Measurements from ENCODE around the gene IFTAP.

The IFTAP gene

DNA sequence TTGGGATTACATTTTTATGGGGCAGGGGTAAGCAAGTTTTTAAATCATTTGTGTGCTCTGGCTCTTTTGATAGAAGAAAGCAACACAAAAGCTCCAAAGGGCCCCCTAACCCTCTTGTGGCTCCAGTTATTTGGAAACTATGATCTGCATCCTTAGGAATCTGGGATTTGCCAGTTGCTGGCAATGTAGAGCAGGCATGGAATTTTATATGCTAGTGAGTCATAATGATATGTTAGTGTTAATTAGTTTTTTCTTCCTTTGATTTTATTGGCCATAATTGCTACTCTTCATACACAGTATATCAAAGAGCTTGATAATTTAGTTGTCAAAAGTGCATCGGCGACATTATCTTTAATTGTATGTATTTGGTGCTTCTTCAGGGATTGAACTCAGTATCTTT, 16.4 kb upstream of the IFTAP start:
- TF ChIP-seq, protein P1, sequence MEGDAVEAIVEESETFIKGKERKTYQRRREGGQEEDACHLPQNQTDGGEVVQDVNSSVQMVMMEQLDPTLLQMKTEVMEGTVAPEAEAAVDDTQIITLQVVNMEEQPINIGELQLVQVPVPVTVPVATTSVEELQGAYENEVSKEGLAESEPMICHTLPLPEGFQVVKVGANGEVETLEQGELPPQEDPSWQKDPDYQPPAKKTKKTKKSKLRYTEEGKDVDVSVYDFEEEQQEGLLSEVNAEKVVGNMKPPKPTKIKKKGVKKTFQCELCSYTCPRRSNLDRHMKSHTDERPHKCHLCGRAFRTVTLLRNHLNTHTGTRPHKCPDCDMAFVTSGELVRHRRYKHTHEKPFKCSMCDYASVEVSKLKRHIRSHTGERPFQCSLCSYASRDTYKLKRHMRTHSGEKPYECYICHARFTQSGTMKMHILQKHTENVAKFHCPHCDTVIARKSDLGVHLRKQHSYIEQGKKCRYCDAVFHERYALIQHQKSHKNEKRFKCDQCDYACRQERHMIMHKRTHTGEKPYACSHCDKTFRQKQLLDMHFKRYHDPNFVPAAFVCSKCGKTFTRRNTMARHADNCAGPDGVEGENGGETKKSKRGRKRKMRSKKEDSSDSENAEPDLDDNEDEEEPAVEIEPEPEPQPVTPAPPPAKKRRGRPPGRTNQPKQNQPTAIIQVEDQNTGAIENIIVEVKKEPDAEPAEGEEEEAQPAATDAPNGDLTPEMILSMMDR (IDR thresholded peaks at IDR 0.05; ENCODE audit: low read depth, low read length, missing control alignments): no peak
- DNase-seq (ENCODE audit: extremely low read depth, low read depth): peak; percentile 4
- H3K4me3 ChIP-seq (replicated peaks; ENCODE audit: low read depth, low read length): no peak overlapping the region

DNA sequence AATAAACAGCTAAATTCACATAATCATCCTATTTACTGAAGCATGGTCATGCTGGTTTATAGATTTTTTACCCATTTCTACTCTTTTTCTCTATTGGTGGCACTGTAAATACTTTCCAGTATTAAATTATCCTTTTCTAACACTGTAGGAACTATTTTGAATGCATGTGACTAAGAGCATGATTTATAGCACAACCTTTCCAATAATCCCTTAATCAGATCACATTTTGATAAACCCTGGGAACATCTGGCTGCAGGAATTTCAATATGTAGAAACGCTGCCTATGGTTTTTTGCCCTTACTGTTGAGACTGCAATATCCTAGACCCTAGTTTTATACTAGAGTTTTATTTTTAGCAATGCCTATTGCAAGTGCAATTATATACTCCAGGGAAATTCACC, 15.8 kb upstream of the IFTAP start:
- DNase-seq (ENCODE audit: extremely low read depth, low read depth): no peak
- no peak overlapping the region for H3K4me3 ChIP-seq (replicated peaks; ENCODE audit: low read depth, low read length)
- TF ChIP-seq, protein P1 (IDR thresholded peaks at IDR 0.05; ENCODE audit: low read depth, low read length, missing control alignments): no peak

DNA sequence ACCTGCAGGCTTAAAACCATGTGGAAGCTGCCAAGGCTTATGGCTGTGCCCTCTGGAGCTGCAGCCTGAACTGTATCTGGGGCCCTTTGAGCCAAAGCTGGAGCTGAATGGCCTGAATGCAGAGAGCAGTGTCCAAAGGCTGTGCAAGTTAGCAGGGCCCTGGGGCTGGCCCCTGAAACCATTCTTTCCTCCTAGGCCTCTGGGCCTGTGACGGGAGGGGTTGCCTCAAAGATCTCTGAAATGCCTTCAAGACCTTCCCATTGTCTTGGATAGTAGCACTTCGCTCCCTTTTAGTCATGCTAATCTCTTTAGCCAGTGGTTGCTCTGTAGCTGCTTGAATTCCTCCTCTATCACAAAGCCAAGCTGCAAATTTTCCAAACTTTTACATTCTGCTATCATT, 12.8 kb upstream of the IFTAP start:
- no peak overlapping the region for H3K4me3 ChIP-seq (replicated peaks; ENCODE audit: low read depth, low read length)
- DNase-seq (ENCODE audit: extremely low read depth, low read depth): no peak
- TF ChIP-seq, protein P1 (IDR thresholded peaks at IDR 0.05; ENCODE audit: low read depth, low read length, missing control alignments): no peak

DNA sequence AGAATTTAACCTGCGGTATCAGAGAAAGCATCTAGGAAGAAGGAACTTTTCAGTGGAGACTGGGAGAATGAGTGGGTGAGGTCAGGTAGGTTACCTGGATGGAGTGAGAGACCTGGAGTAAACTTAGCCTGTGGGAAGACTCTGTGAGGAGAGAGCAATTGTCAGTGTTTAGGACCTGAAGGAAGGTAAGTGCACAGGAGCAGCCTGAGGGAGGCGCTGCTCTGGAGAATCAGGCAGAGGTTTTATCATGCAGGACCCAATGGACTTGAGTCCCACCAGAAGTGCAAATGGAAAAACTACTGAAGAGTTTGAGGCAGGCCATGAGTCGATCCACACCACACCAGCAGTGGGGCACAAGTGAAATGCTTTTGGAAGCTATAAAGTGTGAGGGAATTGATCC, 10.6 kb upstream of the IFTAP start:
- no peak overlapping the region for H3K4me3 ChIP-seq (replicated peaks; ENCODE audit: low read depth, low read length)
- DNase-seq (ENCODE audit: extremely low read depth, low read depth): no peak
- TF ChIP-seq, protein P1 (IDR thresholded peaks at IDR 0.05; ENCODE audit: low read depth, low read length, missing control alignments): no peak

DNA sequence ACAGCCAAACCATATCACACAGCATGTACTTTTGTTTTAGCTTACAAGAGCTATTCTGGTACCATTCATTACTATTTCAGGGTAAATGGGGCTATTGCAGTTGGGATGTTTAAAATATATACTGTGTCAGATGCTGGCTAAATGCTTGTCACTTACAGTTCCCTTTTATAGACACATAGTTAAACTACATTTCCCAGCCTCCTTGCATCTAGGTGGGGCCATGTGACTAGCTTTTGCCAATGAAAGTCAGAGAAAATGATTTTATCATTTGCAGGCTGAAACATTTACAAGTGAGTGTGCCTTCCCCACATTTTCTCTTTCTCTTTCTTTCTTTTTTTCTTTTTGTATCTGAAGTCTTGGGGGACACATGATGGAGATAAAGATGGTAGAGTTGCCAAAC, 7.8 kb upstream of the IFTAP start:
- no peak for DNase-seq (ENCODE audit: extremely low read depth, low read depth)
- TF ChIP-seq, protein P1 (IDR thresholded peaks at IDR 0.05; ENCODE audit: low read depth, low read length, missing control alignments): no peak
- no peak overlapping the region for H3K4me3 ChIP-seq (replicated peaks; ENCODE audit: low read depth, low read length)

DNA sequence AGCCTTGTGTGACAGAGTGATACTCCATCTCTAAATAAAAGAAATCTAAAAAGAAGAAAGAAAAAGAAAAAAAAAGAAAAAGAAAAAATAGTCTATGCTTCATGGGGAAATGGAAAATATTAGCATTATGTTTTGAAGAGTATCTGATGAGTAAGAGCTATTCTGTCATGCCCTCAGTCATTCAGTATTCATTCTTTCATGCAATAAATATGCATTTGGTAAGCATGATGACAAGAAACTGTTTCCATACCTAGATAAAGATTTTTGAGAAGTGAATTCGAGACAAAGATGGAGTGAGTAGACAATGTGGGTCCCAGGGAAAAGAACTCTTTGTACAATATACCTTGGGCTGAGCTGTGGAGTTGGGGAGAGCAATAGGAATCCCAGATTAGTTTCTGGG, 6.2 kb upstream of the IFTAP start:
- H3K4me3 ChIP-seq (replicated peaks; ENCODE audit: low read depth, low read length): no peak overlapping the region
- no peak for DNase-seq (ENCODE audit: extremely low read depth, low read depth)
- TF ChIP-seq, protein P1 (IDR thresholded peaks at IDR 0.05; ENCODE audit: low read depth, low read length, missing control alignments): no peak

DNA sequence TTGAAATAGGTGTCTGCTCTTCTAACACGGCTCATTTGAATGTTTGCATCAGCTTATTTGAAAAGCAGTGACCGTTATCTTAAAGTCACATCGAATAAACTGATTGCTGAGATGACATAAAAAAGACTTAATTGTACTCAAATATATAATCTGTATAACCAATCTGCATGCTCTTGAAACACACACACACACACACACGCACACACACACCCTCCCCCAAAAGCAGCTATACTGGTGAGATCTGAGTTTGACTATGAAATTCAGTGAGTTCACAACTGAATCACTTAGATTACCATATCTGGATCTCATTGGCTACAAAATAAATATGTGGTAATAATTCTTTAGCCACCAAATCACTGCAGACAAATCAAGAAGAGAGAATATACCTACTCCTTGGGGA, 3.8 kb upstream of the IFTAP start:
- DNase-seq (ENCODE audit: extremely low read depth, low read depth): no peak
- TF ChIP-seq, protein P1 (IDR thresholded peaks at IDR 0.05; ENCODE audit: low read depth, low read length, missing control alignments): no peak
- H3K4me3 ChIP-seq (replicated peaks; ENCODE audit: low read depth, low read length): no peak overlapping the region

All from HFF-Myc (cell line).